HCT116 (cell line): ENCODE measurements around the gene KLHDC8B. TPM values are rescaled to one million over a fixed set of nuclear protein-coding genes. Genes with fewer than 3 reads are reported as not detected.

Experiments
- ATAC-seq: fragments of 200-7000 bp; cut with Tn5 transposase; 2 replicates; pipeline ENCODE4 v1.9.1; 2020; ENCODE audit warnings: mild to moderate bottlenecking, moderate library complexity
- BruUV-seq: library from RNA; stranded (reverse); fragments of 400-500 nt; replicated peaks from 2 replicates; lab custom pipeline; 2021; lab: Mats Ljungman, UMichigan
- CTCF ChIA-PET: fragments of 300-600 bp; sonication (Branson Sonifier 250); formaldehyde crosslinking; loops from one replicate; lab custom pipeline; 2021; ENCODE audit warnings: antibody characterized with exemption; lab: Charles Lee
- POLR2A ChIA-PET: fragments of 300-600, 350-600 bp; sonication (Branson Sonifier 250); formaldehyde crosslinking; loops from one replicate; lab custom pipeline; 2021; ENCODE audit warnings: antibody characterized with exemption; lab: Charles Lee
- RAD21 ChIA-PET, 2 experiments: fragments of 300-600 bp; sonication (Branson Sonifier 250); formaldehyde crosslinking; loops; one replicate each; lab custom pipeline; 2023; ENCODE audit warnings: low total read pairs in 2 of 2; ENCODE audit not compliant: uncharacterized antibody in 2 of 2, unreplicated experiment in 2 of 2, low non-redundant PET in 1 of 2; lab: Charles Lee
- DNase-seq: peaks from one replicate; pipeline ENCODE4 v3.0.0-alpha.2; 2010; ENCODE audit warnings: low read depth, low spot score
- H2AFZ ChIP-seq: fragments of 200-600 bp; shearing (Covaris generic), sonication (generic); 2 replicates; pipeline ENCODE4 v1.6.1; 2017; ENCODE audit warnings: low read depth, mixed run types, mixed read lengths, antibody characterized with exemption, low read length; ENCODE audit not compliant: poor library complexity, severe bottlenecking
- H3K27ac ChIP-seq: 2 replicates; pipeline ENCODE4 v1.5.1; 2012; ENCODE audit warnings: low read depth, low read length
- H3K27me3 ChIP-seq: fragments of 200-600 bp; sonication (generic); 2 replicates; pipeline ENCODE4 v1.6.1; 2016; ENCODE audit warnings: mixed run types, low read length, mixed read lengths; ENCODE audit not compliant: insufficient read depth
- H3K36me3 ChIP-seq, 2 experiments: fragments of 200-500 bp in 1 of 2; fragments of 200-600 bp in 1 of 2; sonication (Bioruptor generic) in 1 of 2; sonication (generic) in 1 of 2; 2 replicates each; pipeline versions ENCODE4 v1.5.1 to v1.6.1; 2014 to 2016; ENCODE audit warnings: low read length in 2 of 2, inconsistent platforms in 1 of 2, mixed read lengths in 1 of 2, mixed run types in 1 of 2; ENCODE audit not compliant: insufficient read depth in 2 of 2, control insufficient read depth in 1 of 2
- H3K4me1 ChIP-seq, 2 experiments: fragments of 200-600 bp in 1 of 2; sonication (generic) in 1 of 2; 2 replicates each; pipeline versions ENCODE4 v1.5.1 to v1.6.1; 2012 to 2017; ENCODE audit warnings: low read length in 2 of 2, inconsistent platforms in 1 of 2, mild to moderate bottlenecking in 1 of 2, mixed read lengths in 1 of 2, mixed run types in 1 of 2, moderate library complexity in 1 of 2; ENCODE audit not compliant: insufficient read depth in 2 of 2, control insufficient read depth in 1 of 2
- H3K4me2 ChIP-seq: fragments of 200-600 bp; sonication (generic); 2 replicates; pipeline ENCODE4 v1.6.1; 2017; ENCODE audit warnings: mixed run types, low read length, mixed read lengths
- H3K4me3 ChIP-seq, 2 experiments: fragments of 200-600 bp in 1 of 2; sonication (generic) in 1 of 2; replicated peaks in 1 of 2; 2 replicates each; pipeline ENCODE4 v1.5.1; 2011 to 2016; ENCODE audit warnings: low read length in 2 of 2, control low read depth in 1 of 2, low read depth in 1 of 2, mild to moderate bottlenecking in 1 of 2, mixed read lengths in 1 of 2, mixed run types in 1 of 2
- H3K79me2 ChIP-seq: fragments of 200-600 bp; sonication (generic); 2 replicates; pipeline ENCODE4 v1.6.1; 2017; ENCODE audit warnings: mild to moderate bottlenecking, mixed run types, low read length, moderate library complexity, mixed read lengths; ENCODE audit not compliant: insufficient read depth
- H3K9ac ChIP-seq: fragments of 200-600 bp; sonication (generic); 2 replicates; pipeline ENCODE4 v1.6.1; 2016; ENCODE audit warnings: low read length, mixed read lengths
- H3K9me2 ChIP-seq: fragments of 200-600 bp; sonication (generic), shearing (Covaris generic); 2 replicates; pipeline ENCODE4 v1.6.1; 2017; ENCODE audit warnings: mixed run types, mild to moderate bottlenecking, moderate library complexity; ENCODE audit not compliant: insufficient read depth
- H3K9me3 ChIP-seq, 2 experiments: fragments of 200-500 bp in 1 of 2; fragments of 200-600 bp in 1 of 2; sonication (Bioruptor generic) in 1 of 2; sonication (generic) in 1 of 2; 2 replicates each; pipeline ENCODE4 v1.6.1; 2014 to 2017; ENCODE audit warnings: low read length in 2 of 2, mixed read lengths in 2 of 2, inconsistent platforms in 1 of 2, low read depth in 1 of 2, mild to moderate bottlenecking in 1 of 2, mixed run types in 1 of 2, moderate library complexity in 1 of 2; ENCODE audit not compliant: control insufficient read depth in 1 of 2, insufficient read depth in 1 of 2
- H4K20me1 ChIP-seq: fragments of 200-600 bp; sonication (generic), shearing (Covaris generic); 2 replicates; pipeline ENCODE4 v1.6.1; 2017; ENCODE audit warnings: mixed run types, mild to moderate bottlenecking, moderate library complexity; ENCODE audit not compliant: insufficient read depth
- ATF3 ChIP-seq: IDR thresholded peaks from 2 replicates; pipeline ENCODE4 v1.6.1; 2012
- CBX3 ChIP-seq: IDR thresholded peaks from 2 replicates; pipeline ENCODE4 v1.6.1; 2012; ENCODE audit warnings: low read depth
- CEBPB ChIP-seq: IDR thresholded peaks from 2 replicates; pipeline ENCODE4 v1.6.1; 2012; ENCODE audit warnings: low read depth
- CTCF ChIP-seq, 3 experiments: fragments of 200-600 bp in 1 of 3; sonication (generic) in 1 of 3; IDR thresholded peaks in 2 of 3; conservative IDR thresholded peaks in 1 of 3; 2 replicates each; pipeline ENCODE4 v1.5.1; 2012 to 2017; ENCODE audit warnings: low read depth in 2 of 3, low read length in 2 of 3, antibody characterized with exemption in 1 of 3, borderline replicate concordance in 1 of 3, control low read depth in 1 of 3, mild to moderate bottlenecking in 1 of 3, mixed read lengths in 1 of 3, mixed run types in 1 of 3, moderate library complexity in 1 of 3; ENCODE audit not compliant: insufficient read depth in 1 of 3
- EZH2phosphoT487 ChIP-seq: fragments of 200-600 bp; IDR thresholded peaks from 2 replicates; pipeline ENCODE4 v1.6.1; 2018; ENCODE audit warnings: antibody characterized with exemption, borderline replicate concordance
- POLR2A ChIP-seq: IDR thresholded peaks from 2 replicates; pipeline ENCODE4 v1.7.0; 2011; ENCODE audit warnings: borderline replicate concordance; ENCODE audit not compliant: insufficient read depth, insufficient read length; ENCODE audit errors: extremely low read depth
- POLR2AphosphoS5 ChIP-seq: IDR thresholded peaks from 2 replicates; pipeline ENCODE4 v1.6.1; 2011; ENCODE audit warnings: mild to moderate bottlenecking, low read depth, low read length, moderate library complexity
- RAD21 ChIP-seq: IDR thresholded peaks from 2 replicates; pipeline ENCODE4 v1.6.1; 2012; ENCODE audit warnings: low read depth, mild to moderate bottlenecking
- SIN3A ChIP-seq: IDR thresholded peaks from 2 replicates; pipeline ENCODE4 v1.6.1; 2012; ENCODE audit warnings: low read depth
- TCF7L2 ChIP-seq: IDR thresholded peaks from 2 replicates; pipeline ENCODE4 v1.7.0; 2011; ENCODE audit warnings: borderline replicate concordance, inconsistent platforms; ENCODE audit not compliant: insufficient read depth, insufficient read length; ENCODE audit errors: extremely low read depth
- ZNF274 ChIP-seq: fragments of 200-500 bp; sonication (Bioruptor generic); IDR thresholded peaks from 2 replicates; pipeline ENCODE4 v1.6.1; 2014; ENCODE audit warnings: mild to moderate bottlenecking, low read depth, low read length, inconsistent platforms
- intact Hi-C: fragments of 100-400 bp; cut with micrococcal nuclease; formaldehyde crosslinking; loops from 2 replicates; pipeline ENCODE4 v1.10.0; 2022
- total RNA-seq: library from RNA; stranded (reverse); gene quantifications from one replicate; pipeline ENCODE4 v1.2.1, GENCODE V29; 2021; ENCODE audit not compliant: unreplicated experiment

KLHDC8B gene
- total RNA-seq, 1 experiment from 2014 or later, result 10.4 TPM

GRCh38 chr3:49158103-49158709 is 13.2 kb upstream of the KLHDC8B start (continued):
- TF ChIP-seq CTCF (IDR thresholded peaks at IDR 0.05 in 2 of 3, conservative IDR thresholded peaks at IDR 0.05 in 1 of 3; ENCODE audit: borderline replicate concordance in 1 of 3, insufficient read depth in 1 of 3, low read depth in 2 of 3, low read length in 2 of 3) (peak in 2 of 3 experiments; percentile 68 to 74; a peak in 5 of 6 replicates), ATF3 (no peak), RAD21 (peak; percentile 75), POLR2A (no peak), CEBPB (no peak), CBX3 (0 out of 2 replicates have a peak, but pooled peaks have one; percentile 7), ZNF274 (no peak), EZH2phosphoT487 (no peak), SIN3A (no peak)

GRCh38 chr3:49158792-49159191 is 12.6 kb upstream of the KLHDC8B start:
- no peaks in the 10 kb centered on the region for H3K9me2 ChIP-seq
- H3K4me1 ChIP-seq, result no peaks in the 10 kb centered on the region
- H3K9ac ChIP-seq, result no peak overlapping the region
- no peaks in the 10 kb centered on the region for H3K9me3 ChIP-seq
- H3K4me3 ChIP-seq, result no peak overlapping the region
- TF ChIP-seq TCF7L2 (no peak), POLR2AphosphoS5 (0 out of 2 replicates have a peak, but pooled peaks have one; percentile 7)
- ChIA-PET CTCF (interaction anchor here (2.0 kb wide), 1 partner anchor 171 kb away, joined by 7 read pairs; no protein-coding TSS in a partner anchor), RAD21 (interaction anchor here in 1 of 2 experiments (0.9 kb wide), 1 partner anchor 65 kb away, joined by 3 read pairs; the partner anchor contains the start of gene QRICH1), POLR2A (no interaction called here)
- peaks cover 10% of the 10 kb centered on the region; the same call in 1 of the 2 replicates for H3K79me2 ChIP-seq
- no TSS peak for BruUV-seq
- H3K36me3 ChIP-seq, result peaks cover 9 to 12% of the 10 kb centered on the region in 2 experiments
- H2AFZ ChIP-seq, result no peak overlapping the region
- H4K20me1 ChIP-seq, result no peaks in the 10 kb centered on the region
- no peak overlapping the region for H3K27ac ChIP-seq
- ATAC-seq (no peak), DNase-seq (no peak)
- H3K27me3 ChIP-seq, result no peaks in the 10 kb centered on the region
- H3K4me2 ChIP-seq, result no peak overlapping the region
- intact Hi-C loops, result loop anchor here (2.0 kb wide), 1 partner anchor 170 kb away; no protein-coding TSS in a partner anchor
